ENCODE measurements around the gene COMMD2. TPM values are rescaled to one million over a fixed set of nuclear protein-coding genes. Genes with fewer than 3 reads are reported as not detected.

COMMD2 gene
- total and polyA plus RNA-seq, 8 donors: 4.4 to 19.2 (median 12.2) TPM

- no peak overlapping the region for H3K4me3 ChIP-seq
- intact Hi-C loops (cut with DNase I): no loop called here
- FAIRE-seq: no peak
- ATAC-seq: peak in 2 of 4 donors; percentile 50 to 64
- H3K27ac ChIP-seq: no peak overlapping the region
- no peaks in the 10 kb centered on the region for H3K4me1 ChIP-seq
- no peaks in the 10 kb centered on the region for H3K9me3 ChIP-seq
- H3K27me3 ChIP-seq: no peaks in the 10 kb centered on the region
- DNase-seq: no peak
- WGBS, 2 donors: 71 to 90% methylated on average over 4 of the region's 4 CpGs
- H3K36me3 ChIP-seq: no peaks in the 10 kb centered on the region
- TF ChIP-seq CTCF (IDR thresholded peaks at IDR 0.05): no peak
Measured at GRCh38 chr3:149702691-149703441, 49.4 kb downstream of the COMMD2 start.

GRCh38 chr3:149701977-149702350, 50.3 kb downstream of the COMMD2 start:
- Histone ChIP-seq H3K9me3 (no peaks in the 10 kb centered on the region), H3K4me3 (no peak overlapping the region), H3K4me1 (no peaks in the 10 kb centered on the region), H3K36me3 (no peaks in the 10 kb centered on the region), H3K27ac (no peak overlapping the region), H3K27me3 (no peaks in the 10 kb centered on the region)
- no peak for DNase-seq
- FAIRE-seq: no peak
- WGBS, 2 donors: 96 to 98% methylated on average over 1 of the region's 1 CpG
- no peak for ATAC-seq
- intact Hi-C loops (cut with DNase I): no loop called here
- TF ChIP-seq CTCF (IDR thresholded peaks at IDR 0.05): no peak

GRCh38 chr3:149701206-149701976, 50.9 kb downstream of the COMMD2 start:
- Histone ChIP-seq H3K4me3 (no peak overlapping the region), H3K27me3 (no peaks in the 10 kb centered on the region), H3K4me1 (no peaks in the 10 kb centered on the region), H3K27ac (no peak overlapping the region), H3K9me3 (no peaks in the 10 kb centered on the region), H3K36me3 (no peaks in the 10 kb centered on the region)
- intact Hi-C loops (cut with DNase I): no loop called here
- no peak for TF ChIP-seq CTCF (IDR thresholded peaks at IDR 0.05)
- DNase-seq (no peak), ATAC-seq (no peak), FAIRE-seq (no peak)
- 82 to 84% methylated on average over 12 of the region's 12 CpGs for WGBS, 2 donors

Other genes starting within 250 kb of the COMMD2 start
- gene WWTR1, start 94.5 kb downstream of the COMMD2 start, total RNA-seq: 10 to 100 TPM; 19.8 to 47.0 (median 25.2) TPM
- gene WWTR1, start 94.5 kb downstream of the COMMD2 start, polyA plus RNA-seq: 10 to 100 TPM; 18.9 to 21.6 TPM
- gene ANKUB1, start 40.1 kb upstream of the COMMD2 start, total RNA-seq: not detected
- gene ANKUB1, start 40.1 kb upstream of the COMMD2 start, polyA plus RNA-seq: not detected
- 10 to 100 TPM; 28.9 to 51.9 (median 37.2) TPM for gene RNF13, start 60.7 kb upstream of the COMMD2 start, total RNA-seq
- 10 to 100 TPM; 18.1 to 35.4 TPM for gene RNF13, start 60.7 kb upstream of the COMMD2 start, polyA plus RNA-seq
- 10 to 100 TPM; 31.8 to 39.9 (median 33.5) TPM for gene PFN2, start 218.4 kb upstream of the COMMD2 start, total RNA-seq
- gene PFN2, start 218.4 kb upstream of the COMMD2 start, polyA plus RNA-seq: 100 to 1,000 TPM in 1 of 2 donors, 10 to 100 TPM in 1; 32.2 to 109 TPM

All from pancreas (tissue), 10 donors.